ENCODE results near the gene COL6A2. TPM values are rescaled to one million over a fixed set of nuclear protein-coding genes. Genes with fewer than 3 reads are reported as not detected.
"Not testable (repeated sequence)": the region's sequence is repeated elsewhere in the genome, so short reads cannot be mapped to it uniquely, and the experiment has no call there.

COL6A2 gene
- total RNA-seq, 1 experiment from 2014 or later: 421 TPM

DNA sequence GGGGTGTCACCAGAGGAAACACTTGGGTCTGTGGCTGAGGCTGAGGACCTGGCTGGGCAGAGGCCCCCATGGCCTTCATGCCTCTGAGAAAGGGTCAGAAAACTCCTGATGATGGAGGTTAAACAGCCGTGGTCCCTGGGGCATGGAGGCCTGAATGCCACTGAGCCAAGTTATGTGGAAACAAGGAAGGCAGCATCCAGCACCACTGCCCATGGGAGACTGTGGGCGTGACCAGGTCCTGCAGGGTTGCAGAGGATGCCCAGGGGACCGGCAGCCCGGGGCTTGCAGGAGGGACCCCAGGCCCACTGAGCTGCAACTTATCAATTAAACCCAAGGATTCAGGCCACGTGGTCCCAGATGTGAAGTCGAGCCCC, 18.9 kb upstream of the COL6A2 start:
- no peak for DNase-seq (ENCODE audit: low read depth)

DNA sequence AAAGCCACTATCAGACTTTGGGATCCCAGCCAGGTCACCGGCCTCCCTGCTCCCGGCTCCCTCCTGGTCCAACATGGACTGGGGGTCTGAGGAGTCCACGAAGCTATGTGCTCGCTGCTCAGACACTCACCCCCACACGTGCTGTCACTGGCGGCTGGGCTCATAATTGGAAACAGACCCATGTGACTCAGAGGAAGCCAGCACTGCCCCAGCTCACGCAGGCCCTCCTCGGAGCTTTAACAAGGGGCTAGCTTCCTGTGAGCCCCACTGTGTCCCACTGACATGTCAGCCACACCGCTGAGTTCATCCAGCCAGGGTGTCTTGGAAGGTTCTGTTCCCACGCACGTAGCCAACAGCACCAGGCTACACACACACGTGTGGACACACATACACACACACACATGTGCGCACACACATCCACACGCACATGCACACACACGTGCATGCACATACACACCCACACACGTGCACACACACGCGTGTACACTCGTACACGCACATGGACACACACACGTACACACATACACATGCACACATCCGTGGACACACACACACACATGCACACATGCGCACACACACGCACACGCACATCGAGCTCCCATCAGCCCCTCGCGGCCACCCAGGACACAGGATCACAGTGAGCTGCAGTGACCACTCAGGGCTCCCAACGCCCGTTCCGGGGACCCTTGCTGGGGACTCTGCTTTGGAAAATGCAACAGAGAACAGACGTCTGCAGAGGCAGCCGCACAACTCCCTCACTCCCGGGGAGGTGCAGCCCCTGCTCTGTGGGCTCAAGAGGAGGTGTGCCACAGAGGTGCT, 18.4 kb upstream of the COL6A2 start:
- no peak for DNase-seq (ENCODE audit: low read depth)

DNA sequence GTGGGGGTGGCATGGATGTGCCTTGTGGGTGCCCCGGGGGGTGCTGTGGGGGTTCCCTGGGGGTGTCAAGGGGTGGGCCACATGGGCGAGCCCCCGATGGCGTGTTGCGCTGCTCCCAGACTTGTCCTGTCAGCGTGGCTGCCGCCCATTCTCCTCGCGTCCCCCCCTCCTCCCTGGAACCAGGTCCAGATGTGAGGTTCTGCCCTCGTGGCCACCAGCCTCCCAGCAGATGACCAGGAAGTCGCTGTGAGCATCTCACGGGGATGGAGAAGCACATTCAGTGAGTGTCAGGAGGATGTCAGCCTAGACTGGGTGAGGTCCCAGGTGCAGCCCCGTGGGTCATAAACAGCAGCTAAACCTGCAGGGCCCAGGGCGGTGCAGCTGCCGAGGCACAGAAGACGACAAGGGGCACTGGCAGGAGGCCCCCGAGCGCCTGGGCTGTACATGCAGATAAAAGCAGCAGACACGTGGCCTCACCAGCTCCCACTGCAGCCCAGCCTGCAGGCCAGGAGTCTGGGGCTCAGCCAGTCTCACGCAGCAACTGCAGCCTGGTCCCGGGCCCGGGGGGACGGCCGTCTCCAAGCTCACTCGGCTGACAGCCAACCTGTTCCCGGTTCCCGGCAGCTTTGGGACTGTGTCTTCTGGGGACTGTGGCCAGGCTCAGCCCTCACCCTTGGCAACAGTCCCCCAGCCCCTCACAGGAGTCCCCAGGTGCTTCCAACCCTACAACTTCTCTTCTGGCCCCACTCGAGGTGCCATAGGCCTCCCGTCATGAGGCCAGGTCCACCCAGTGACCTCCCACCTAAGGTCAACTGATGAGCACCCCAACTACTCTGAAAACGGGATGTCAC, 17.5 kb upstream of the COL6A2 start:
- no peak for DNase-seq (ENCODE audit: low read depth)

DNA sequence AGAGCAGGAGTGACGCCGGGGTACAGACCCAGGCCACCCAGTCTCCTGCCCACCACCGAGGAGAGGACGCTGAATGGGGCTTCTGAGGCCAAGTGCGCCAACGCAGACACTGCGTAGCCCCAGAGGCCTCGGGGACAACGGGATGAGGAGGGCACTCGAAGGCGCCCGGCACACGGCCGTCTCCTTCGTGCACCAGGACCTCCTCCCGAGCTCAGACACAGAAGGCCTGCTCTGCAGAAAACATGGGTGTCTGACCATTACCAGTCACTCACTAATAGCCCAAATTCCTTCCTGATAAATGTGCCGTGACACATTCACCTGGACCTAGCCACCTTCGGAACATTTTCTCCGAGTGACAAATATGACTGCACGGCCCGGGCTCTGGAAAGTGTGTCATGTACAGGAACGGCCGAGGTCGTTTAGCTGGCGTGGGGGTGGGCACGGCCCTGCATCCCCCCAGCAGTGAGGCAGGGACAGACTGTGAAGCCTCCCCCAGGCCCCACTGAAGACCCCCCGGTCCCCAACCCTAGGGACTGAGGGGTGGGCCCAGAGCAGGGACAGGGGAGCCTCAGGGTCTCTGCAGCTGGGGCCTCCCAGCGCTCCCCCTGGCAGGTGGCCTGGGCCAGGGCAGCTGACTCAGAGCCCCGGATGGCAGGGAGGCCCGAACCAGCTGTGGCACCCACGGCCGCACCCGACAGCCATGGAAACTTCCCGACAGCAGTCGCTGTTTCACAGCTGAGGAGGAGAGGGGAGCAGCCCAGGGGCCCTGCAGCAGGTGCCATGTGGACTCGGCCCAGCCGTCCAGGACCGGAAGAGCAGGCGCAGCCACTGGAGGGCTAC, 16.7 kb upstream of the COL6A2 start:
- peak; percentile 64 for DNase-seq (ENCODE audit: low read depth)

DNA sequence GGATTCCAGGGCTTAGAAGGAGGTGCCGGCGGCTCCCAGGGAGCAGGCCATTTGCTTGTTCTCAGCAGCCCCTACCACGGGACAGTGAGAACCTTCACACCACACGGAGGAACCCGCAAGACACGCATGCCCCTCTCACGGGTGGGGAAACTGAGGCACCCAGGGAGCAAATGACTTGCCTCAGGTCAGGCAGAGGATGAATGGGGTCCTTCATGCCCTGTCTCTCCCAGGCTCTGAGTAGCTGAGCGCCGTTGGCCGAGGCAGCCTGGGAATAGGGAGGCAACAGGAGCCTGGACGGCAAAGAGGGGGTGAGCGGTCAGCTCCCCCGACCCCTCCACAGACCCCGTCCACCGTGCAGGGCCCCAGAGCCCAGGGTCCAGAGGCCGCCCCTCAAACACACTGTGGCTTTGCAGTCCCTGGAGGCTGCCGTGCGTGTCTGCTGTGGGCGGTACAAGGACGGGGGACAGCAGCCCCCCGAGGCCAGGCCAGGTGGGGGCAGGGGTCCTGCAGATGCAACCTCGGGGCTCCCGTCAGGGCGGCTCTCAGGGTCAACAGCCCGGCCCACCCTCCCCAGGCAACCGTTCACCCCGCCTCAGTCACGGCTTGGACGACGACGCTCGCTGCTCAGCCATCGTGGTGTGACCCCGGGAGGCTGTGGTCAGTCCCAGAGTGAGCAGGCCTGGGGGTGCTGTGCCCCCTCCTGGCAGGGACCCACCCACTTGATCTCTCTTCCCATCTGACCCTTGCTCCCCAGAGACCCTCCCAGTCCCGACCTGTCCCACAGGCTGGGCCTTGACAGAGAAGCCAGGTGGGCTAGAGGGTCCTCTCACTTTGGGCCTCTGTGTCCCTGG, 15.8 kb upstream of the COL6A2 start:
- no peak for DNase-seq (ENCODE audit: low read depth)

DNA sequence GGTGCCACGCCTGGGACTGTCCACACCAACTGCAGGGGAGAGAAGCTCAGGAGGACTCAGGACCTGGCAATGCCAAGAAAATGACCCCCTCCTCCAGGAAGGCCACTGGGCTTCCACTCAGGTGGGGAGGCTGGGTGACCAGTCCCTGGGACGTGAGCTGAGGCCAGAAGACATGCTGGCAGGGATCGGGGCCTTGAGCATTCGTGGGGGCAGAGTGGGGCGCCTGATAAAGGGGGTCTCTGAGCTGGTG, 15.3 kb upstream of the COL6A2 start:
- DNase-seq (ENCODE audit: low read depth): no peak

DNA sequence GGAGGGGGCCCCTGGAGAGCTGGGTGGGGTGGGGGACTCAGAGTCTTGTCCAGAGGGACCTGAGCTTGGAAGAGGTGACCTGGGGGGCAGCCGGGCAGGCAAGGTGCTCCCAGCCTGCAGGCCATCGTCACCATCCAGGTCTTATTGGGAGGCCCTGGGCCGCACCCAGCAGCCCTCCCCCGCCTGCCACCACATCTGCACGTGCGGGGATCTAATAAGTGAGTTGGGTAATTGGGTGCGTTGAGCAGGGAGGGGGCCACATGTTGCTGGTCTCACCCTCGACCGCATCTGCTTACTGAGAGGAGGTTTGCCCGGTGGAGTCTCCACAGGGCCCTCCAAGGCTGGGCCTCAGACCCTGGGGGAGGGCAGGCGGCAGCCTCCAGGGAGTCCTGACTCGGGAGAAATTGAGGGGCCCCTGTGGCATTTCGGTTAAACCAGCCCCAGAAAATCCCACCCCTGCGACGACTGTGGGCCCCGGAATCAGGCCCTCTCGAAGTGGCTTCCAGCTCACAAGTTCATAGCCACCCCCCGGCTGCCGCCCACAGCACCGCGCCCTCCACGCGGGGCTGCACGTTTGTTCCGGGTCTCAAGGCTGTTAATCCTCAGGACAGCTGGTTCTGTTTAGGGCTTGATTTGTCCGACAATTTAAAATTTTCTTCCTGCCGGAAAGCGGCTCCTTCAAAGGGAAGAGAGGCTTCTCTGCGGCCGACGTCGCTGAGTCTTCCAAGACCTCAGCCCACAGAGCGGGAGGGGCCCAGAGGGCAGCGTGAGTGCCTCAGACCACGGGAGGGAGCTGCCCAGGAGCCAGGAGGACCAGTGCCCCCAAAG, 14.7 kb upstream of the COL6A2 start:
- DNase-seq (ENCODE audit: low read depth): no peak

DNA sequence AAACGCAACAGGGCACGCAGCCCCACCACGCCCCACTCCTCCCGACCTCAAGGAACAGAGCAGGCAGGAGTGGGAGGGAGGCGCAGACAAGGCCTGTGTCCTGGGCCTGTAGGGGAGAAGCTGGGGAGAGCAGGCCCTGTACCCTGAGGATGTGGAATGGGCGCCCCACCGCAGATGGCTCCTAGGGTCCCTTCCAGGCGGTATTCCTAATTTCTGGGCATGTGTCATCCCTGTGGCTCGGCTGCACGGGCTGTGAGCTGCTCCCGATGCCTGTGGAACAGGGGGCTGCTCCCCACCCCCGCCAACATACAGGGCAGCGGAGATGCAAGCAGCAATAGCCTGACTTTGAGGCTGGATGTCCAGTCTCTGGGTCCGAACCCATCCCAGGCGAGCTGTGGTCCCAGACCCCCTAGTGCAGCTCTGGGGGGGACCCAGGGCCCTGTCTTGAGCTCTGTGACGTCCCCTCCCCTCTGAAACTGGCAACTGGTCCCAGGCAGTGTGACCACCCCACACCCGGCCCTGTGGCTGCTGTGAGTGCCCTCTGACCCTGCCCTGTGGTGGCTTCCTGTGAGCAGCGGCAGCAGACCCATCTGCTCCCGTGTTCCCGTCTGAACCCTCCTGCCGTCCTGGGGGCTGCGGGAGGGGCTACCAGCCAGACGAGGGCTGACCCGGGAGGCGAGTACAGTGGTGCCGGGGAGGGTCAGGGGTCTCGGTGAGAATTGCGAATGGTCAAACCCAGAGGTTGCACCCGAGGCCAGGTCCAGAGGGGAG, 13.9 kb upstream of the COL6A2 start:
- no peak for DNase-seq (ENCODE audit: low read depth)

DNA sequence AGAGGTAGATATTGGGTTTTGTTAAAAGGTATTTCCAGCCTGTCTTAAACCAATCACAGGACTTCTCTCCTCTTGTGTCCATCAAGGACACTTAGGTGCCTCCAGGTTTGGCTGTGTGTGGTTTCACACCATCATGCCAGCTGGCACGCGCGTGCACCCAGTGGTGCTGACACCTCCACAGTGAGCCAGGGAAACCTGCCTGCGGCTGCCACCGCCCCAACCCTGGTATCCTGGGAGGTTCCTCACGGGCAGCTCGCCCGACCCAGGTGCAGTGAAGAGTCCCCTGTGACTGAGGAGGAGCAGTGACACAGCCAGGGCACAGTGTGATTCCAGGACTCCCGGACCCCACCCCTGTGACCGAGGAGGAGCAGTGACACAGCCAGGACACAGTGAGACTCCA, 13.2 kb upstream of the COL6A2 start:
- no peak for DNase-seq (ENCODE audit: low read depth)

DNA sequence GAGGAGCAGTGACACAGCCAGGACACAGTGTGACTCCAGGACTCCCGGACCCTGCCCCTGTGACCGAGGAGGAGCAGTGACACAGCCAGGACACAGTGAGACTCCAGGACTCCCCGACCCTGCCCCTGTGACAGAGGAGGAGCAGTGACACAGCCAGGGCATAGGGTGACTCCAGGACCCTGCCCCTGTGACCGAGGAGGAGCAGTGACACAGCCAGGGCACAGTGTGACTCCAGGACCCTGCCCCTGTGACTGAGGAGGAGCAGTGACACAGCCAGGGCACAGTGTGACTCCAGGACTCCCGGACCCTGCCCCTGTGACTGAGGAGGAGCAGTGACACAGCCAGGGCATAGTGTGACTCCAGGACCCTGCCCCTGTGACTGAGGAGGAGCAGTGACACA, 12.7 kb upstream of the COL6A2 start:
- DNase-seq (ENCODE audit: low read depth): not testable (repeated sequence)

DNA sequence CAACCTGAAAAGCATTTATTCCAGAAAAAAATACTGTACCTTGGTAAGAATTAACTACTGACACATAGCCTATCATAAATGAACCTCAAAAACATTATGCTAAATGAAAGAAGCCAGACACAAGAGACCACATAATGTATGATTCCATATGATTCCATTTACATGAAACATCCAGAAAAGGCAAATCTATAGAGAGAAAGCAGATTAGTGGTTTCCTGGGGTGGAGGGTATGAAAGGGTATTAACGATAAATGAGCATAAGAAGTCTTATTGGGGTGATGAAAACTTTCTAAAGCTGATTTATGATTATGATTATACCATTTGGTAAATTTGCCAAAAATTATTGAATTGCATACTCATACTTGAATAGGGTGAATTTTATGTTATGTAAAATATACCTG, 10.3 kb upstream of the COL6A2 start:
- DNase-seq (ENCODE audit: low read depth): no peak

DNA sequence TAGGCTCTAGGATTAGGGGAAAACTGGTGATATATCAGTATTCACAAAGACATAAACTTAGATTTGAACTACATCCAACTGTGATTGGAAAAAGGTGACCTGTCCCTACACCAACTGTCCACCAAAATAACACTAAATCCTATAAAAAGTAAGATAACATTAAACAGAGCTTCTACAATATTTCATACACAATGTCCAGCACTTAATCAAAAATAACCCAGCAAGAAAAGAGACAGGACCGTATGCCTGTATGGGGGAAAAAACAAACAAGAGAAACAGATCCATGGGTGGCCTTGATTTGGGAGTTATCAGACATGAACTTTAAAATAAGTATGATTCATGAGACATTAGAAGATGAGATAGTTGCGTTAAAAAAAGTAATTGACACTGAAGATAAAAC, 9.7 kb upstream of the COL6A2 start:
- no peak for DNase-seq (ENCODE audit: low read depth)

DNA sequence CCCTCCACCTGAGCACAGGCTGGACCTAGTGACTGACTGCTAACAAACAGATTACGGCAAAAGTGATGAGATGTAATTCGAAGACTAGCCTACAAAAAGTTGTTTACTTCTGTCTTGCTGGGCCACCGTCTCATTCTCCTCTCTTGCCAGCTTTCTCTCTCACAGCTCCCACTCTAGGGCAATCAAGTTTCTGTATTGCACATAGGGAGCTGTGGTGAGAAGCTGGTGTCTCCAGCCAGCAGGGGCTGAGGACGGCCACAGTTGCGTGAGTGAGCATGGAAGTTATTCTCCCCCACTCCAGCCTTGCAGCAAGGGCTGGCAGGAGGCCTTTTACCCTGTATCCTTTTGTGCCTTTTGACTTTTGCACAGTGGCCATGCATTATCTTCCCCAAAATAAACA, 8.6 kb upstream of the COL6A2 start:
- DNase-seq (ENCODE audit: low read depth): no peak

DNA sequence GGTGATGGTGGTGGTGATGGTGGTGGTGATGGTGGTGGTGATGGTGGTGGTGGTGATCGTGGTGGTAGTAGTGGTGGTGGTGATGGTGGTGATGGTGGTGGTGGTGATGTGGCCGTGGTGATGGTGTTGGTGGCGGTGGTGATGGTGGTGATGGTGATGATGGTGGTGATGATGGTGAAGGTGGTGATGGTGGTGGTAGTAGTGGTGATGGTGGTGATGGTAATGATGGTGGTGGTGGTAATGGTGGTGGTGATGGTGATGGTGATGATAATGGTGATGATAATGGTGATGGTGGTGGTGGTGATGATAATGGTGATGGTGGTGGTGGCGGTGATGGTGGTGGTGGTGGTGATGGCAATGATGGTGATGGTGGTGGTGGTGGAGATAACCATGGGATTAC, 6.8 kb upstream of the COL6A2 start:
- DNase-seq (ENCODE audit: low read depth): no peak

DNA sequence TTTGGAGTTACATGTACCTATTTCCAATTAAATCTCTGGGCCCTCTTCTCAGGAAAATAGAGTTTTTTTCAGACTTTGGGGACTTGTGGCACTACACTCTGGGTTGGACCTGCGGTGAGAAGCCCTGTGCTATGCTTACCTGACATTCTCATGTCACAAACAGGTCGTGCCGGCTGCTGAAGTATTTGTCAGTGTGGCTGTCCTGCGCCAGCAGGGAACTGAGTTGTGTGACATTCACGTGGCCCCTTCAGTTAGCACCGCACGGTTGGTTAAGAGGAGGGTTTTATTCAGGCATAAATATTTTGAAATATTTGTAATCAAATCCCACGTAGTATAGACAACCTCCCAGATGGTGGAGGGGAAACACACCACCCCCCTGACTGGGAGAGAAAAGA, 6.3 kb upstream of the COL6A2 start:
- DNase-seq (ENCODE audit: low read depth): no peak

DNA sequence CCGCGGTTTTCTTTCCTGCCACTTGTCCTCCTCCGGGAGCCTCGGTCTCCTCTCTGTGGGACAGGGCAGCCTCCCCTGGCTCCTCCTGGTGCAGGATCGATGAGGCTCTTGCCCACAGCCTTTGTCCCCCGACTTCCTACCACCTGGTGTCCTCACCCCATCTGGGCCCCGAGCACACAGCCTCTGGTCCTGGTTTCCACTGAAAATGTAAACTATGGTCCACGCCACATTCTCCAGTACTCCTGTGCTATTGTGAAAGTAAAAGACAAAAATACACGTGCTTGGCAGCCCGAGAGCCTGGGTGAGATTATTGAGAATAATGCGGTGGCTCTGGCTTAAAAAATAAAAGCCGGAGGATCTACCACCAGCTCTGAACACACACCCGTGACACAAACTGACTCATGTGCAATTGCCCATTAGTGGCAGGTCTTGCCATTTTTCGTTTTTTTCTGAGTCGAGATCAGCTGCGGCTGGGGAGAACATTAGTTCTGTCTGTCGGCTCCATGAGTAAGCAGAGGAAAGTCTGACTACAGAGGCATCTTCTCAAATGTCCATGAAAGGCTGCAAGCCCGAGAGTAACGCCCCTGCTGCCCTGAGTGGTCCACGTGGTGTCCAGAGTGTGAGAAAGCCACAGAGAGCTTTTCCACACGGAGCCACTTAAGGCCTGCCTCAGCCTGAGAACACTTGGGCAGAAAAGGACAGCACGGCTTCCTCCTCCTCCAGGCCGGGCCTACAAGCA, 5.7 kb upstream of the COL6A2 start:
- DNase-seq (ENCODE audit: low read depth): peak; percentile 98

DNA sequence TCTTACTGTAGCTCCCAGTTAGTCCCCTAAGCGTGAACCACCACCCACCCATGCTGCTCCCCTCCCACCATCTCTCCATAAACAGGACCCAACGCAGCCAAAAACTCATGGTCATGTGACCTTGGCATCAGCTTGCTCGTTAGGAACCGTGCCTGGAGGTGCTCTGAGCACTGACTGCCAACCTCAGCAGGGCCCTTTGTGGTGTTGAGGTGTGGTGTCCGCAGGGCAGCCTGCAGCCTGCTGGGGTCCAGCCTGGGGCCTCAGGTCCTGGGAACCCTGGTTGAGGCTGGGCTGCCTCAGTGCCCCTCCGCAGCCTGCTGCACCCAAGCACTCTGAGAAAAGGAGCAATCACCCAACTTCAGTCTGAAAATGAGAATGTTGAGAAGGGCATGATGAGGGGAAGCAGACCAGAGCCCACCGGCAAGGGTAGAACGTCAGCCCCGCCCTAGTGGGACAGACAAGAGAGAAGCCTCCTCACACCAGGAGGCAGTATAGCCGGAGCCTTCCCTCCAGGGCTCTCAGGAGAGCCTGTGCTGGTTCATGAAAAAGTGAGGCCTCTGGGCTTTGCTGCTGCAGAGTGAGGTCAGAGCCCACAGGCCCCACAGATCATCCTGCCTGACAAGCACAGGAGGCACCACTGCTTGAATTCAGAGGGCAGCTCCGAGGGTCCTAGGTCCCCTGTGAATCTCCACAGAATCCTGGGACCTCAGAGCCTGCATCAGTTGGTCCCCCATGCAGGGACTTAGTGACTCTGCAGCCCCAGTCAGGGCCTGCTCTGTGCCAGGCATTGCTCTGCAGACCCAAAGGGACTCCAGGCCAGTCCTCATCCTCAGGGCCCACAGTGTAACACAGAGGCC, 4.9 kb upstream of the COL6A2 start:
- no peak for DNase-seq (ENCODE audit: low read depth)
